Embryonic facial prominence (tissue), 1 donor: Measurements from ENCODE around the gene GRIK3.
"Not testable (repeated sequence)": the region's sequence is repeated elsewhere in the genome, so short reads cannot be mapped to it uniquely, and the experiment has no call there.

Source experiments
- DNase-seq: peaks from one replicate; pipeline ENCODE4 v3.0.0-alpha.2; 2016; ENCODE audit errors: extremely low spot score

The GRIK3 gene

DNA sequence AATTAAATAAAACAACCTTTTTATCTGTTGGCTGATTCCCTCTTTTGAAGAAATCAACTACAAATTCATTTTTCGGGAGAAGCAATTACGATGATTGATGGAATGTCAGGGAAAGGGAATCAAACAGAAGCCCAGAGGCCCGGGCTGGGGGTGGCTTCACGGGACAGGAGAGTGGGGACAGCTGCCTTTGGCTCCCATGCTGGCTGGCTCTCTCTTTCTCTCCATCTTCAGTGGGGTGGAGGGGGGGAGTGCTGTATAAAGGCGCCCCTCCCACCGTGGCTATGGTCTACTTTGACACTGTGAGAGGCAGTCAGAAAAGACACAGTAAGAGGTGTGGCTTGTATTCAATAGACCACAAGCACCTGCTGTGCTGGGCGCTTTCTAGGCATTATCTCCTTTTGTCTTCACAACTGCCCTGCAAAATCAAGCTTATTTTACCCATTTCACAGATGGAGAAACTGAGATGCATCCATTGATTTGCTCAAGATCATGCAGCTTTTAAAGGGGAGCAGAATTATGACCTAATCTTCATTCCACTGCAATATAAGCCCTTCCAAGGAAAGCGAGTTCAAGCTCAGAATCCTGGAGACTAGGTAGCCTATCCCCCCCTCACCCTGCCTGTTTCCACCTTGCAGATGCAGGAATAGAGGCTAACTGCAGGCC lies 92.9 kb downstream of the GRIK3 start:
- DNase-seq: no peak

DNA sequence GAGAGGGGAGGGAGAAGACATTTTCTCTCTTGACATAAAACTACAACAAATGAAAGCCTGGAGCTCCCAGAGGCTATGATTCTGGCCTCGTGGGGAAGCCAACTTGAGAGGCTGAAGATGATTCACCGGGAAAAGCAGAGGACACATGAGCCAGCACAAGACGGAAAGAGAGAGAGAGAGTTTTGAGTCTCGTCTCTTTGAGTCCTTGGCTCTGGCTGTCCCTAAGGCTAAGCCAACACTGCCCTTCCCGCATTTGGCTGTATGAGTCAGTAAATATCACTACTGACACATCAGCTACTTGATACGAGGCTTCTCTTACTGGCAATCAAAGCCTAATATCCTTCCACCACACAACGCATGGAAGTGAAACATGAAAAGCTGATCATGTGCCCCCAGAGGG lies 95.5 kb downstream of the GRIK3 start:
- no peak for DNase-seq

DNA sequence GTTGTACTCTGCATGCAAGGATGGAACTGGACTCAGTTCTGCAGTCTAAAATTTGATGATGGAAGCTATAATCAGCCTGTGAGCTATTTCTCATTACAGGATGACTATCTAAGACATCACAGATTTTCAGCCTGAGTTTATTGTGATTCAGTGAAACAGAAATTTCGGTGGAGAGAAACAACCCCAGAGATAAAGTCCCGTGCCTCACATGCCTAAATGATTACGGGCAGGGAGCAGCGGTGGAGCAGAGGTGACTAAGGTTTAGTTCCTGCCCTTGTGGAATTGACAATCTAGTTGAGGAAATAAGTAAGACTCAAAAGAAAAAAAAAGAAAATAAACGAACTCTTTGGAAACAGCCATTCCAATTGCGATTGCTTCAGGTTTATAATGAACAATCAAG lies 96.9 kb downstream of the GRIK3 start:
- no peak for DNase-seq

DNA sequence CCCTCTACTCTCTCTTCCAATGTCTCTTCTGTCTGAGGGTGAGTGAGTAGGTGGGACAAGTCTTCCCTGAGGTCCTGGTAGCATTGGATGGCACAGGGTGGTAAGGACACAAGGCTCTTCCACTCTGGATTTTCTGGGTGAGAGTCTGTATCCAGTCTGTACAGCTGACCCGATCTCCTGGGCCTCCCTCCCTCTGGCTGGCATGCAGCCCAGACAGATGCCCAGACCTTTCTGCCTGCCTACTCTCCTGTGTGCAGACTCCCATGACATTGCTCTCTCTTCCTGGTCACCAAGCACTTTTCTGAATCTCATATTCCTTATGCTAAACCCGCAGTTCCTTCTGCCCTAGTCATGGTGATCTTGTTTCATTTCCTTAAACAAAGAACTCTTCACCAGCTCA lies 100.3 kb downstream of the GRIK3 start:
- DNase-seq: no peak

DNA sequence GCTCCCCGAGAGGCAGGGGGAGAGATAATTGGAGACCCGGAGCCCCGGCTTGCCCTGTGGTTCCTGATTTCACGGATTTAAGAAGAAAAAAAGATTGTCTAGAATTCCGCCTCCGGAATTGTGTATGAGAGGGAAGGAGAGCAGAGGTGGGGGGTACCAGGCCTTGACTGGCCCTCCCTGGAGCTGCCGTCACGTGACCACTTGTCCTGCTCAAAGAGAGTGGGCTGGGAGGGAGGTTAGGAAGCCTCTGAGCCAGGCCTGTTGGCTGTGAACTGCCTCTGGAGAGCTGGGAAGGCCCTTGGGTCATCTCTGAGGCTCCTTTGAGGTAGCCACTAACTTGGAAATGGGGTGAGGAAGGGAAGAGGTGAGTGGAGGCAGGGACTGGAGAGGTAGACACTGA lies 106.5 kb downstream of the GRIK3 start:
- DNase-seq: no peak

DNA sequence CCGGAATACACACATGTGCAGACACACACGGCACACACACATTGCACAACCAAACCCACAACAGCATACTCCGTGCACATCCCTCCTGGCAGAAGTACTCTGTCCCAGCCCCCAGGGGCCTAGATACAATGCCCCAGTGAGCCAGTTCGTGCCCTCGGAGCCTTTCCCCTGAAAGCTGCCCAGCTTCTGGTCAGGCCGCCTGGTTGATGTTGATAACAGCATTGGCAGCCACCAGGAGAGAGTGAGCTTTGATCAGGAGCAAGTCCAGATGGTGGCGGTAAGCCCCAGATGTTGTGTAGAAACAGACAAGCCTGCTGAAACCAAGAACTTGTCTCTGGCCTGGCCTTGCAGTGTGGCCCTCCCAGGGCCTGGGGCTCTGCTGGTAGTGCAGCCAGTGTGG lies 109.1 kb downstream of the GRIK3 start:
- no peak for DNase-seq

DNA sequence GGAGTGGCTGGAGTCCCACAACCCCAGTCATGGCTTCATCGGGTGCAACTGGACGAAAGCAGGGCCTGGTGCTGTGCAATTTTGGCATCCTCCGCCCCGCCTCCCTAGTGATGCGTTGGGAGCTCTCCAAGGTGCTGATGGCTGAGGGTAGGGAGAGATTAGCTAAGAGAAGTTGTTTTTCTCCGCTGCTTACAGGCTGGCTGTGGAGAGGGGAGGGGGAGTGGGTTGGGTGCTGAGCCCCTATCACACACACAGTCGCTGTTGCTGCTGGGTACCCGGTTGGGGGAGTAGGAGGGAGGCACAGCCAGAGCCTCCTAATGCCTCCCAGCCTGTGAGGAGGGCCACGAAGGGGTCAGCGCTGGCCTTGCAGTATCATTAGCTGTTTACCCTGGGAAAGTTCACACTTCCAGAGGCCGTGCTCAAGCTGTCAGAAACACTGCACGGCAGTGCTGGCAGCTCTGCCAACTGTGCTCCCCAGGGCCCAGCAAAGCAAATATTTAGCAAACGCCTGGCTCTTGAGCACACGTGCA lies 110.0 kb downstream of the GRIK3 start:
- DNase-seq: peak; percentile 37

DNA sequence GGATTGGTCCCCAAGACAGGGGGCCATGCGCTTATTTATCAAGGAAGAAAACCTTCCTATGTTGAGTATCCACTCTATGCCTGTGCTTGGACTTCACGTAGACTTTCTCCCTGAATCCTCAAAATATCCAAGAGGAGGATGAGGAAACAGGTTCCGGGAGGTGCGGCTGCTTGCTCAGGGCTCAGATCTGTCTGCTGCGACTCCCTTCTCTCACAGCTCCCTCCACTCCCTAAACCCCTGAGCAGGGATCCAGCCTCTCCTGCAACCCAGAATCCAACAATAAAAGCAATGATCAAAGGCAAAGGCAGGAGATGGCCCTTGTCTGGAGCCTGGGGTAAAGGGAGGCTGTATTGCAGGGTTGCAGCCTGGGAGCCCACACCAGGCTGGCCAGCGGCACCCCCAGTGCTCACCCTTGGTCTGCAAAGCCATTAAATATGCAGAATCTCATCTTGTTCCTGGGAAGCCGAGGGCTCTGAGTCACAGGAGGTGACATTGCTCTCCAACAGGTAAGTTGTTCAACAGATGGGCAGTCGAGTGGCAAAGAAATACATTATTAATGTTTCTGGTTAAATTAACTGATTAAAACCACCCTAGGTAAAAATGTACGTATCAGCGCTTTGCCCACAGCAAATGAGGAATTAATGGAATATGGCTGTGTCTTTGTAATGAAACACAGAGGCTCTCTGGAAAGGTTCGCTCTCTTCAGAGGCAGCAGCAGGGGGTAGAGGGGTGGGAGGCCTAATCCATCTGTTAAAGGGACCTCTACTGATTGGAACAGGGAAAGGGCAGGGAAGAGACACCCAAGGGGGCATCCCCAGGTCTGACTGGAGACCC lies 111.5 kb downstream of the GRIK3 start:
- DNase-seq: no peak

DNA sequence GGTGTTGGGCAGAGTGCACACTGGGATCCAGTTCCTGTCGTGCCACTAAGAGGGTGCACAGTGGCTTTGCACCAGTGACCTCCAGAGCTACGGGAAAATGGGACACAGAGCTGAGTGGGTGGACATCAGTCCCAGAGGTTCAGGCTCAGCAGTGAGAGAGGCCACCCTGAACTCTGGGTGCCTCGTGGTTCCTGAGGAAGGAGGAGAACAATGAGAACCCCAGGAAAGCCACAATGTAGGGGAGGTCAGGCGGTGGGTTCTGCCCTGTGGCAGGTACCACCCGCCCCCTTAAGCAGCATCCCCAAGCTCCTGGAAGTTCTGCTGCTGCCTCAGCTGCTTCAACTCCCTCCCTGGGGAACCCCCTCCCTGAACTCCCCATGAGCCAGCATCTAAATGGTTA lies 112.2 kb downstream of the GRIK3 start:
- no peak for DNase-seq

DNA sequence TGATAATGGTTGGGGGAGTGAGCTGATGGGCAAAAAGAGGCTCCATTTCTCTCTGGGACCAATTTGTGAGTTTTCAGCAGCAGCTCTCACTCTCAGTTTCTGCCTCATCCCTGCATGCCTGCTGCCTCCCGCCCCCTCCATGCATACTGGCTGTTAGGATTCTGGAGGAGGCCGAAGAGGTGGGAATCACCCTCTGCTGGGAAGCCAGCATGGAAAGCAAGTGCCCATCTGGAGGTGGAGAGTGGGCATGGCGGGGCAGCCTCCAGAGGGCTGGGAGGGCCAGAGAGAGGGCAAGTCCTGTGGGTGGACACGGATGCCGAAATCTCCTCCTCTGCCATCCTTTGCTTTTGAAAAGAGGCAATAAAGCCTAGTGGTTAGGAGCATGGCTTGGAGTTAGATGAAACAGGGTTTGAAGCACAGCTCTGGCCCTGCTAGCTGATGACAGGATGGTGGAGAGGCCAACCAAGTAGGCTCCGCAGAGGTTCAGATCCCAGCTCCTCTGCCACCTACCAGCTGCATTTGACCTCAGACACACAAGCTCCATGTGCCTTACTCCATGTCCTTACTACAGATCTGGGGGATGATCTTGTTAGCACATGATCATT lies 113.4 kb downstream of the GRIK3 start:
- no peak for DNase-seq

DNA sequence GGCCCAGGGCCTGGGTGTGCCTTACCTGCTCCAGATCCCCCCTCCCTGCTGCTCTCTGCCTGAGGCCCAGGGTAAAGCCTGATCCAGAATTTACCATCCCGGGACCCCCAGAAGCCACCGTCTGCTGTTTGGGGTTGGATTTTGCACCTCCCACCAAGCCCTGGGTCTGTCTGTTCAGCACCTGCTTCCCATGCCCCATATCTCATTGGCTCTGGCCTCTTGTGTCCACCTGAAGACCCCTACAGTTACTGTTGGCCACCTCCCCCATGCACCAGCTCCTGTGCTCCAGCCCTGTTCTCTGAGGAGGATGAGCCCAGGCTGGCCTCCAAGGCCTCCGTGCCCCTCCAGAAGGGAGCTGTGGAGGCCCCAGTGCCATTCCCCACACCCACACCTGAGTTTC lies 113.9 kb downstream of the GRIK3 start:
- no peak for DNase-seq

DNA sequence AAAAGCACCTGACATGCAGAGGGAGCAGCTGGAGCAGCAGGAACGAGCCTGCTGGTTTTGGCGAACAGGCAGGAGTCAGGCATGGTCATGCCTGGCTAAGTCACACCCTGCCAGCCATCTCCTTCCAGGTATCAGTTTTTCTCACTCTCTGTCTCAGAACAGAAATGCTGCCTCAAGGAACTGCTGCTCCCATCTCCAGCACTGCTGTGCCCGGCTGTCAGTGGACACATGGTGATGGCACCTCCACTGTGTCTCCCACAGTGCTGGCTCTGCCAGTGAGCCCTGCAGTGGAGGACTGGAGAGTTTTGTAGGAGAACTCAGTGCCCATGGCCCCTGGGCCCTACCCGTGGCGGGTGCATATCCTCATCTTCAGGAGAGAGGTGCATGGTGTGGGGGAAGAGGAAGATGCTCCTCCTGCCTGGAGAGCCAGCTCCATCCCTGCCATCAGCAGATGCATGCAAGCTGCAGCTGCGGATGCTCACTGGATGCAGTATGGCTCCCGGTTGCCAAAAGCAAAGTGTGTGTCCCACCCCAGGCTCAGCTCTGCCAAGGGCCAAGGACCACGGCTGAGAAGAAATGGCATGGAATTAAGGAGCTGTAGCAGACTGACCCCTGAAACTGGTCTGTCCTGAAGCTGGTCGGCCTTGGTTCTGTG lies 114.7 kb downstream of the GRIK3 start:
- no peak for DNase-seq

DNA sequence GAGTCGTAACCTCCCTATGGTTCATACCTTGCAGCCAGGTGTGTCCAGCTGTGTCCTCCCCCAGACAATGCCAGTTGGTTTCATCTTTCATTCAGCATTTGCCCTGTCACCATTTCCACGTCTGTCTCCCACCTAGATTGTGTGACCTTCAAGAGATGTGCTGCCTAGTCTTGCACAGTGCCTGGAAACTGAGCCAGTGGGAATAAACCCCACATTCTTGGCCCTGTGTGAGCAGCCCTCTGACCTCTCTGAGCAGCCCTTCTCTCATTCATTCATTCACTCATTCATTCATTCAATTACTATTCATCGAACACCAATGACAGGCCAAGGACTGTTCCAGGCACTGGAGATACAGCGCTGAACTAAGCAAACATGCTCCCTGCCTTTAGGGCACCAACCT lies 115.7 kb downstream of the GRIK3 start:
- no peak for DNase-seq

DNA sequence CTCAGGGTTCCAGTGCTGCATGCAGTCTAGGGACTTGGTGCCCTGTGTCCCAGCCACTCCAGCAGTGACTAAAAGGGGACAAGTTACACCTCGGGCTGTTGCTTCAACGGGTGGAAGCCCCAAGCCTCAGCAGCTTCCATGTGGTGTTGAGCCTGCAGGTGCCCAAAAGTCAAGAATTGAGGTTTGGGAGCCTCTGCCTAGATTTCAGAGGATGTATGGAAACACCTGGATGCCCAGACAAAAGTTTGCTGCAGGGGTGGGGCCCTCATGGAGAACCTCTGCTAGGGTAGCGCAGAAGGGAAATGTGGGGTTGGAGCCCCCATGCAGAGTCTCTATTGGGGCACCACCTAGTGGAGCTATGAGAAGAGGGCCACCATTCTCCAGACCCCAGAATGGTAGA lies 117.8 kb downstream of the GRIK3 start:
- DNase-seq: not testable (repeated sequence)

DNA sequence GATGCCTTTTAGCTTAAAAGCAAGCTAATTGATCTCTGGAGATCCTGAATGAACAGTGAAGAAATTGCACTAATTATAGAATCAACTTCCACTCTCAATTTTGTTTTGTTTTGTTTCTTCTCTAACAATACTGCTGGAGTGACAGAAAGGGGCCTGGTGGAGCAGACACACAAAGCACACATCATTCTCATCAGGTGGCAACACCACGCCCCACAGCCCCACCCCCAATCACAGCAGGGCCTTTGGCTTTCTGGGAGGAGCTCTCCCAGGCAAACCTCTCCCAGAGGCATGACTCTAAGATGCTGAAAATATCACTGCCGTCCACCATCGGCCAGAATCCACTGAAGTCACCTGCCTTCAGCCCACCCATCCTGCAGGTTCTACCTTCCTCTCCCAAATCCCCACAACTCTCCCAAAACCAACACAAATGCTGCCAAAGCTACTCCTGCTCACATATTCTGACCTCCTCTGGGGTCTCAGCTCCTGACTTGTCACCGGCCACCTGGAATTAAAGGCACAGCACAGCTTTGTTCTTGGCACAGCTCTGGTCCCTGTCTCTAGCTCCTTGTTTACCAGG lies 120.7 kb downstream of the GRIK3 start:
- no peak for DNase-seq

DNA sequence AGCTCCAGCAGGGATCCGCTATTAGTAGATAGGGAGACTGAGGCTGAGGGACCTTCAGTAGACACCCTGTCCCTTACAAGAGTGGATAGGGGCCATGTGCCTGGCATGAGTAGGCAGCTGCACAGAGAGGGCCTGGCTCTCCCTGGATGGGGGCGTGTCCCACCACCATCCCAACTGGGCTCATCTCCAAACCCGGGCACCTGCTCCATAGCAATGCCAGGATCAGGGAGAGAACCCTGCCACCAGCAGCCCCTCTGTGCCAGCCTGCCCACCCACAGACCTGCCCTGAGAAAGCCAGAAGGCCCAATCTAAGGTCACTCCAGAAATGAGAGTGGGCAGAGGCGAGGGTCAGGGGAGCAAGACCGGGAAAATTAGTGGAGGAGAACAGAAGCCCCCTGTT lies 121.3 kb downstream of the GRIK3 start:
- DNase-seq: no peak

DNA sequence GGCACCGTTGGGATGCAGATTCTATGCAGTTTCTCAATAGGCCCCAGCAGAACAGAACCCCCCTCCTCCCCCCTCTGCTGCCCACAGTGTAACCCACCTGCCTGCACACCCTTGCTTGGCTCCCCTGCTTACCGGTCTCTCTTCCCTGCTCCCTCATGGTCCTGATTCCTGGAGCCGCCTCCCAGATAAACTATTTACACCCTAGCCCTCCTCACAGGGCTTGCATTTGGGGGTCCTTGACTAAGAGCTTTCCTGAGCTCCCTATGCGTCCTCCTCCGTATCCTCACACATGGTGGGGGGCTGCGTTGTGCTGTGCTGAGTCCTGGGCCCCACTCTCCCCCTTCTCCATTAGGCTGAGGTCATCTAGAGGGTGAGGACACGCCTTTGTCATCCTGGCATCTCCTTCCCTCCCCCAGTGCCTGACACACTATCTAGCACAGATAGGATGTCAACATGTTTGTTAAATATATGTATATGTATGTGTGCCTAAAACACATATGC lies 121.9 kb downstream of the GRIK3 start:
- no peak for DNase-seq

DNA sequence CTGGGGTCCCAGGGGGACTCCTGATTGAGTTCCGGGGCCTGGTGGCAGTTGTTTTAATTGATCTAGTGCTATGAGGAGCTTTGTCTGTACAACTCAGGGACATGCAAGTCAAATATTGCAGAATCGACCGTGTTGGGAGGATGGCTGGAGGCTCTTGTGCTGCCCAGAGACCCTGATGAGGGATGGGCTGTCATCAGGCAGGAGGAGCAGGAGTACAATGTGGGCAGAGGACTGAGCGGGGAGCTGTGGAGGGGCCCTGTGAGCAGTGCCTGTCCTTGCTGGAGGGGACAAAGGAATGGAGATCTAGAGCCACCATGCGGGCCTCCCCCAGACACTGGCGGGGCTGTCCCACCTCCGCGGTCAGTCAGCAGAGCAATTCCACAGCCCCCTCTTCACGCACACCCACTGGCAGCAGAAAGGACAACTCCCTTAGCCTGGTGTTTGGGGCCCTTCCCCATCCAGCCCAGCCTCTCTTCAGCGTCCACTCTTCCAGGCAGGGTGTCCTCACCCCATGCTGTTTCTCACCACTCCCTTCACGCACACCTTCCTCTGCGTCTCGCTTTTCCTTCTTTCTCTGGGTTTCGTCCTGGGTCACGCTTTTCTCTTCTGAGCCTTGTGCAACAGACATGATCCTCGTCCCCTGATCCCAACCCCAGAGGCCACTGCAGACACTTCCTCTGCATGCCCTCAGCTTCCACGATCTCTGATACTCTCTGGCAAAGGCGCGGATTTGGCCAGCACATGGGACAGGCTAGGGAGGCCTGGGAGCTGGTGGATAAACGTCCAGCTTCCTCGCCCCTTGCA lies 122.6 kb downstream of the GRIK3 start:
- no peak for DNase-seq

DNA sequence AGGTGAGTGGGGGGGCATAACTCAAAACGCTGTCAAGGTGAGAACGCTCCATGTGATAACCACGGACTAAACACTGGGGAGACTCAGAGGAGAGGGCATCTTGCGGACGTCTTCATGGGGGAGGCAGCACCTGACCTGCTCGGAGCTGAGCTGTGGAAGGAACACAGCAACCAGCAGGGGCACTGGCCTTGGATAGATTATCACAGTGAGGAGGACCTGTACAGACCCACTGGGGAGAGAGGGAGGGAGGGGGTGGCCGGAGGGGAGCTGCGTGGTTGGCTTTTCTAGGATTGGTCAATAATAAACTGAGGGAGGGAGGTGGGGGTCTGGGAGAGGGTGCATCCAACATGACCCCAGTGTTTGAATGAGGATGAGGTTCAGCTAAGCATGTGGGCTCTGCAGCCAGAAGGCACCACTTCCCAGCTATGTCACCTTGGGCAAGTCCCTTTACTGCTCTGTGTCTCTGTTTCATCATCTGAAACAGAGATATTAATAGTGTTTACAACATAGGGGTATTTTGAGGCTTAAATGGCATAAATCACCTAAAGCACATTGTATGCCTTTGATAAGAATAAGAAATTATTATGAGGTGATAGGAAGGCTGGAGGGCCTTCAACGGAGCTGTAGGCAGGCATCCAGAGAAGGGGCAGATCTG lies 123.3 kb downstream of the GRIK3 start:
- no peak for DNase-seq

DNA sequence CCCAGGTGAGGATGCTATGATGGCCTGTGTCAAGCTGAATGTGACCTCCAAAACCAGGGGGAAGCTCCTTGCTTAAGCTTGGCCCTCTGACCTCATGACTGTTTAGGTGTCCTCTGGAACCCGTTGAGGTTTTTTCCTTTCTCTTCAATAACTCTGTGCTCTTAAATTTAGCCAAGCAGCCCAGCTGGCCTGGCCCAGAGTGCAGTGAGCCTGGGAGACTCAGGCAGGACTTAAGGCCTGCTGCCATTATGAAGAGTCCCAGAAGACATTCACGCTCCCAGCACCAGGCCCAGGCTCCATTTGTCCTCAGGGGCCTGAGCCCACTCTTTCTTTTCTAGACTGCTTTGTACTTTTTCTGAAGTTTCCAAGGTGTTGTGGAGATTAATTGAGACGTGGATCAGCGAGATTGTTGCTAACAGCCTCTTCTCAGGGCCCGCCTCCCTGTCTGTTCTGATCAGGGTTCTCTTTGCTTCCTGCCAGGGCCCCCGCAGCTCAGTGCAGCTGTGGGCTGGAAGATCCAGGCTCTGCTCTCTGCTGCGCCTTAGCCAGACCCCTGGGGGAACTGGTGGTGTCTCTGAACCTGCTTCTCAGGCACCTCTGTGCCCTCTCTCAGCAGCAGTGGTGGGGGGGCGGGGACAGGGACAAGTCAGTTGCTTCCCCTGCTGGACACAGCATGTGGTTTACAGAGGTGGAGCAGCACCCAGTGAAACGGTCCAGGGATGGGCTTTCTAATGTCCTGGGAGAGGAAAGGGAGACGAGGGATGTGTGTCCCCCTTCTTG lies 124.2 kb downstream of the GRIK3 start:
- no peak for DNase-seq
